Measurements from ENCODE around the gene DNASE1L2.
"Not testable (repeated sequence)": the region's sequence is repeated elsewhere in the genome, so short reads cannot be mapped to it uniquely, and the experiment has no call there.

DNASE1L2 gene

GRCh38 chr16:2226245-2226793 lies 9.9 kb upstream of the DNASE1L2 start:
- DNase-seq: no peak

- no peak for DNase-seq
Observed at GRCh38 chr16:2226918-2227317, 9.3 kb upstream of the DNASE1L2 start.

GRCh38 chr16:2228161-2228824 lies 8.0 kb upstream of the DNASE1L2 start:
- no peak for DNase-seq

- DNase-seq: no peak
Observed at GRCh38 chr16:2229091-2229490, 7.2 kb upstream of the DNASE1L2 start.

- no peak for DNase-seq
Observed at GRCh38 chr16:2229632-2230250, 6.5 kb upstream of the DNASE1L2 start.

GRCh38 chr16:2230376-2230775 lies 5.9 kb upstream of the DNASE1L2 start:
- no peak for DNase-seq

- no peak for DNase-seq
Observed at GRCh38 chr16:2231016-2231931, 5.0 kb upstream of the DNASE1L2 start.

- no peak for DNase-seq
Observed at GRCh38 chr16:2232094-2232990, 3.9 kb upstream of the DNASE1L2 start.

- no peak for DNase-seq
Observed at GRCh38 chr16:2233046-2233775, 3.0 kb upstream of the DNASE1L2 start.

GRCh38 chr16:2233872-2234812 lies 2.1 kb upstream of the DNASE1L2 start:
- DNase-seq: no peak

- DNase-seq: no peak
Observed at GRCh38 chr16:2234813-2235170, 1.5 kb upstream of the DNASE1L2 start.

GRCh38 chr16:2235234-2235651 lies 1.0 kb upstream of the DNASE1L2 start:
- no peak for DNase-seq

GRCh38 chr16:2235695-2236336 lies 428 bp upstream of the DNASE1L2 start:
- DNase-seq: no peak

GRCh38 chr16:2237102-2237482 lies 848 bp downstream of the DNASE1L2 start:
- DNase-seq: no peak

- no peak for DNase-seq
Observed at GRCh38 chr16:2237493-2238149, 1.4 kb downstream of the DNASE1L2 start.

- DNase-seq: no peak
Observed at GRCh38 chr16:2238150-2238837, 2.0 kb downstream of the DNASE1L2 start.

GRCh38 chr16:2238838-2239675 lies 2.8 kb downstream of the DNASE1L2 start:
- no peak for DNase-seq

- not testable (repeated sequence) for DNase-seq
Observed at GRCh38 chr16:2240331-2240730, 4.1 kb downstream of the DNASE1L2 start.
